ENCODE data around the gene HACE1.
"Not testable (repeated sequence)": the region's sequence is repeated elsewhere in the genome, so short reads cannot be mapped to it uniquely, and the experiment has no call there.

The HACE1 gene

GRCh38 chr6:104859225-104860146, at the start of gene HACE1:
Gene HACE1 (minus strand): TSS chr6:104859919. CDS start chr6:104859642, 277 bp downstream.
- DNase-seq: peak; percentile 81

- no peak for DNase-seq
Observed at GRCh38 chr6:104908888-104909525, 49.3 kb upstream of the HACE1 start.

GRCh38 chr6:104908031-104908887, 48.5 kb upstream of the HACE1 start:
- no peak for DNase-seq

GRCh38 chr6:104898893-104899292, 39.2 kb upstream of the HACE1 start:
- not testable (repeated sequence) for DNase-seq

GRCh38 chr6:104896914-104897313, 37.2 kb upstream of the HACE1 start:
- DNase-seq: no peak

- peak; percentile 47 for DNase-seq
Observed at GRCh38 chr6:104888066-104888465, 28.3 kb upstream of the HACE1 start.

- DNase-seq: peak; percentile 9
Observed at GRCh38 chr6:104887350-104887749, 27.6 kb upstream of the HACE1 start.

- no peak for DNase-seq
Observed at GRCh38 chr6:104885518-104886043, 25.9 kb upstream of the HACE1 start.

- DNase-seq: no peak
Observed at GRCh38 chr6:104884867-104885517, 25.3 kb upstream of the HACE1 start.

- no peak for DNase-seq
Observed at GRCh38 chr6:104881964-104882668, 22.4 kb upstream of the HACE1 start.

- peak; percentile 36 for DNase-seq
Observed at GRCh38 chr6:104862456-104862855, 2.7 kb upstream of the HACE1 start.

- DNase-seq: no peak
Observed at GRCh38 chr6:104860221-104860620, 502 bp upstream of the HACE1 start.

- no peak for DNase-seq
Observed at GRCh38 chr6:104858642-104859041, 1.1 kb downstream of the HACE1 start.

- no peak for DNase-seq
Observed at GRCh38 chr6:104855507-104855906, 4.2 kb downstream of the HACE1 start.

GRCh38 chr6:104847721-104848120, 12.0 kb downstream of the HACE1 start:
- DNase-seq: not testable (repeated sequence)

- no peak for DNase-seq
Observed at GRCh38 chr6:104843229-104843628, 16.5 kb downstream of the HACE1 start.

GRCh38 chr6:104837158-104837557, 22.6 kb downstream of the HACE1 start:
- no peak for DNase-seq

GRCh38 chr6:104836479-104837020, 23.2 kb downstream of the HACE1 start:
- DNase-seq: not testable (repeated sequence)

- DNase-seq: no peak
Observed at GRCh38 chr6:104835782-104836181, 23.9 kb downstream of the HACE1 start.

- no peak for DNase-seq
Observed at GRCh38 chr6:104829183-104829958, 30.3 kb downstream of the HACE1 start.

GRCh38 chr6:104828478-104828877, 31.2 kb downstream of the HACE1 start:
- no peak for DNase-seq
